IMR-90 (cell line): Measurements from ENCODE around the gene CDKN2B-AS1. TPM values are rescaled to one million over a fixed set of nuclear protein-coding genes. Genes with fewer than 3 reads are reported as not detected.

Experiments
- ATAC-seq: fragments of 200-7000 bp; cut with Tn5 transposase; 2 replicates; pipeline ENCODE4 v1.9.1; 2020; ENCODE audit warnings: low read depth, mild to moderate bottlenecking, moderate library complexity
- BruUV-seq: library from RNA; stranded (reverse); fragments of 400-500 nt; replicated peaks from 2 replicates; lab custom pipeline; 2021; lab: Mats Ljungman, UMichigan
- CTCF ChIA-PET: fragments of 300-600 bp; formaldehyde crosslinking; extraction: SDS; loops from one replicate; lab custom pipeline; 2021; ENCODE audit warnings: antibody characterized with exemption; lab: Yijun Ruan, JAX
- POLR2A ChIA-PET: fragments of 300-600 bp; sonication (Branson Sonifier 250); formaldehyde crosslinking; loops from one replicate; lab custom pipeline; 2022; ENCODE audit warnings: antibody characterized with exemption; ENCODE audit not compliant: unreplicated experiment; lab: Charles Lee
- DNase-seq: peaks from one replicate; pipeline ENCODE4 v3.0.0; 2013
- H2AFZ ChIP-seq: replicated peaks from 2 replicates; pipeline ENCODE3; 2013; ENCODE audit warnings: low read length, mild to moderate bottlenecking; ENCODE audit not compliant: poor library complexity
- H2AK5ac ChIP-seq: 2 replicates; pipeline ENCODE4 v1.6.1; 2013; ENCODE audit warnings: low read depth, low read length, inconsistent platforms
- H2AK9ac ChIP-seq: replicated peaks from 2 replicates; pipeline ENCODE3; 2013; ENCODE audit warnings: mild to moderate bottlenecking, low read depth, low read length, moderate library complexity; ENCODE audit not compliant: poor library complexity
- H2BK120ac ChIP-seq: 2 replicates; pipeline ENCODE4 v1.6.1; 2013; ENCODE audit warnings: low read depth, low read length, inconsistent platforms
- H2BK15ac ChIP-seq: 3 replicates; pipeline ENCODE4 v1.6.1; 2013; ENCODE audit warnings: low read depth, low read length, inconsistent platforms
- H2BK20ac ChIP-seq: 2 replicates; pipeline ENCODE4 v1.6.1; 2013; ENCODE audit warnings: low read depth, mild to moderate bottlenecking, inconsistent platforms, low read length, moderate library complexity
- H2BK5ac ChIP-seq: 2 replicates; pipeline ENCODE4 v1.6.1; 2013; ENCODE audit warnings: mild to moderate bottlenecking, low read depth, low read length, inconsistent platforms; ENCODE audit not compliant: poor library complexity, severe bottlenecking
- H3K14ac ChIP-seq: replicated peaks from 2 replicates; pipeline ENCODE4 v1.6.1; 2013; ENCODE audit warnings: low read depth, low read length, inconsistent platforms
- H3K18ac ChIP-seq: 2 replicates; pipeline ENCODE4 v1.6.1; 2013; ENCODE audit warnings: low read depth, low read length, control low read depth
- H3K23ac ChIP-seq: 2 replicates; pipeline ENCODE4 v1.6.1; 2013; ENCODE audit warnings: low read depth, low read length, inconsistent platforms
- H3K27ac ChIP-seq: 2 replicates; pipeline ENCODE4 v1.5.1; 2013; ENCODE audit warnings: mild to moderate bottlenecking, control low read depth, low read length; ENCODE audit not compliant: insufficient read depth
- H3K27me3 ChIP-seq: 2 replicates; pipeline ENCODE4 v1.6.1; 2013; ENCODE audit warnings: low read length; ENCODE audit not compliant: control insufficient read depth, insufficient read depth
- H3K36me3 ChIP-seq: 2 replicates; pipeline ENCODE4 v1.6.1; 2013; ENCODE audit warnings: low read length, mixed read lengths; ENCODE audit not compliant: control insufficient read depth, insufficient read depth
- H3K4ac ChIP-seq: 2 replicates; pipeline ENCODE4 v1.6.1; 2013; ENCODE audit warnings: low read depth, low read length, inconsistent platforms
- H3K4me1 ChIP-seq: 2 replicates; pipeline ENCODE4 v1.6.1; 2013; ENCODE audit warnings: low read length, mixed read lengths; ENCODE audit not compliant: control insufficient read depth, insufficient read depth
- H3K4me2 ChIP-seq: 2 replicates; pipeline ENCODE4 v1.6.1; 2013; ENCODE audit warnings: low read depth, mild to moderate bottlenecking, control low read depth, low read length, moderate library complexity
- H3K4me3 ChIP-seq: 2 replicates; pipeline ENCODE4 v1.5.1; 2013; ENCODE audit warnings: low read depth, mild to moderate bottlenecking, control low read depth, low read length, moderate library complexity; ENCODE audit not compliant: insufficient read depth
- H3K56ac ChIP-seq: 2 replicates; pipeline ENCODE4 v1.6.1; 2013; ENCODE audit warnings: low read length, inconsistent platforms; ENCODE audit not compliant: insufficient read depth; ENCODE audit errors: extremely low read depth
- H3K79me1 ChIP-seq, 2 experiments: 2 replicates each; pipeline ENCODE4 v1.6.1; 2013; ENCODE audit warnings: low read length in 2 of 2, inconsistent platforms in 1 of 2, low read depth in 1 of 2
- H3K9ac ChIP-seq: 2 replicates; pipeline ENCODE4 v1.6.1; 2013; ENCODE audit warnings: low read depth, low read length, control low read depth
- H3K9me1 ChIP-seq: 2 replicates; pipeline ENCODE4 v1.6.1; 2013; ENCODE audit warnings: low read length, inconsistent platforms; ENCODE audit not compliant: insufficient read depth
- H3K9me3 ChIP-seq: 2 replicates; pipeline ENCODE4 v1.6.1; 2013; ENCODE audit warnings: low read length; ENCODE audit not compliant: control insufficient read depth, insufficient read depth
- H4K20me1 ChIP-seq: 2 replicates; pipeline ENCODE4 v1.6.1; 2013; ENCODE audit warnings: low read length, inconsistent platforms; ENCODE audit not compliant: insufficient read depth
- H4K5ac ChIP-seq: 2 replicates; pipeline ENCODE4 v1.6.1; 2013; ENCODE audit warnings: mild to moderate bottlenecking, low read depth, low read length, control low read depth
- H4K8ac ChIP-seq, 2 experiments: 2 replicates each; pipeline ENCODE4 v1.6.1; 2013; ENCODE audit warnings: low read depth in 2 of 2, low read length in 2 of 2, control low read depth in 1 of 2, inconsistent platforms in 1 of 2
- H4K91ac ChIP-seq: 2 replicates; pipeline ENCODE4 v1.6.1; 2013; ENCODE audit warnings: low read depth, low read length, inconsistent platforms; ENCODE audit not compliant: insufficient read depth
- BHLHE40 ChIP-seq: fragments of 150-350 bp; IDR thresholded peaks from 2 replicates; pipeline ENCODE4 v1.6.1; 2016; ENCODE audit warnings: mild to moderate bottlenecking, low read depth, low read length
- CEBPB ChIP-seq: IDR thresholded peaks from 2 replicates; pipeline ENCODE4 v1.6.1; 2012; ENCODE audit warnings: low read depth, low read length, improper control_type of control experiment
- CHD1 ChIP-seq: IDR thresholded peaks from 2 replicates; pipeline ENCODE4 v1.6.1; 2012; ENCODE audit warnings: low read depth, low read length, improper control_type of control experiment
- CTCF ChIP-seq: conservative IDR thresholded peaks from 2 replicates; pipeline ENCODE4 v1.5.1; 2012; ENCODE audit warnings: mild to moderate bottlenecking, low read depth, low read length, improper control_type of control experiment
- ELK1 ChIP-seq: fragments of 150-350 bp; IDR thresholded peaks from 2 replicates; pipeline ENCODE4 v1.6.1; 2016; ENCODE audit warnings: low read depth, mild to moderate bottlenecking, low read length, moderate library complexity, borderline replicate concordance
- FOS ChIP-seq: fragments of 150-350 bp; IDR thresholded peaks from 2 replicates; pipeline ENCODE4 v1.6.1; 2016; ENCODE audit warnings: low read depth, low read length
- MAFK ChIP-seq: IDR thresholded peaks from 2 replicates; pipeline ENCODE4 v1.6.1; 2012; ENCODE audit warnings: low read depth, low read length, improper control_type of control experiment
- MAZ ChIP-seq: IDR thresholded peaks from 2 replicates; pipeline ENCODE4 v1.6.1; 2012; ENCODE audit warnings: low read depth, mild to moderate bottlenecking, low read length, improper control_type of control experiment, moderate library complexity, borderline replicate concordance
- MXI1 ChIP-seq: IDR thresholded peaks from 2 replicates; pipeline ENCODE4 v1.6.1; 2012; ENCODE audit warnings: low read depth, mild to moderate bottlenecking, low read length, moderate library complexity, borderline replicate concordance
- NFE2L2 ChIP-seq: fragments of 150-350 bp; IDR thresholded peaks from 2 replicates; pipeline ENCODE4 v1.6.1; 2016; ENCODE audit warnings: low read depth, mild to moderate bottlenecking, low read length
- POLR2A ChIP-seq: IDR thresholded peaks from 2 replicates; pipeline ENCODE4 v1.6.1; 2012; ENCODE audit warnings: mild to moderate bottlenecking, low read depth, low read length
- RAD21 ChIP-seq: IDR thresholded peaks from 2 replicates; pipeline ENCODE4 v1.6.1; 2012; ENCODE audit warnings: low read length, improper control_type of control experiment
- RCOR1 ChIP-seq: IDR thresholded peaks from 2 replicates; pipeline ENCODE4 v1.6.1; 2012; ENCODE audit warnings: mild to moderate bottlenecking, low read length, improper control_type of control experiment; ENCODE audit not compliant: insufficient replicate concordance
- RFX5 ChIP-seq: IDR thresholded peaks from 2 replicates; pipeline ENCODE4 v1.8.0; 2012; ENCODE audit warnings: low read depth, mild to moderate bottlenecking, low read length, moderate library complexity
- SMC3 ChIP-seq: fragments of 150-350 bp; IDR thresholded peaks from 2 replicates; pipeline ENCODE4 v1.6.1; 2016; ENCODE audit warnings: low read depth, mild to moderate bottlenecking, antibody characterized with exemption, low read length, moderate library complexity
- USF2 ChIP-seq: fragments of 150-350 bp; IDR thresholded peaks from 2 replicates; pipeline ENCODE4 v1.6.1; 2017; ENCODE audit warnings: mild to moderate bottlenecking, antibody characterized with exemption, low read length, low read depth
- dilution Hi-C: fragments of 300-500 bp; cut with HindIII; formaldehyde crosslinking; loops from one replicate; pipeline ENCODE4 v1.14.3; 2018; ENCODE audit warnings: low sequenced_read_pairs; ENCODE audit not compliant: unreplicated experiment
- in situ Hi-C: fragments of 300-500 bp; cut with MboI; formaldehyde crosslinking; loops from 3 replicates; pipeline ENCODE4 v1.14.3; 2019; ENCODE audit warnings: low sequenced_read_pairs, inconsistent platforms, mixed read lengths
- intact Hi-C: fragments of 100-400 bp; cut with micrococcal nuclease; formaldehyde crosslinking; loops from 2 replicates; pipeline ENCODE4 v1.10.0; 2022
- polyA plus RNA-seq, 3 experiments: library from polyadenylated mRNA; depleted of rRNA; stranded (reverse); fragments of >200 nt; gene quantifications; 2 replicates each; pipeline ENCODE4 v1.2.3, GENCODE V29; 2012; ENCODE audit warnings: low replicate concordance in 1 of 3
- total RNA-seq: library from RNA; depleted of rRNA; stranded (reverse); fragments of >200 nt; gene quantifications from 2 replicates; pipeline ENCODE4 v1.2.3, GENCODE V29; 2012

CDKN2B-AS1 gene
- total and polyA plus RNA-seq, 2 of the 4 experiments (the other 2 are of a cell fraction) = 1.0 to 1.1 TPM

- Histone ChIP-seq H3K23ac (no peak overlapping the region), H3K27me3 (peaks cover 72% of the 10 kb centered on the region), H3K4me3 (no peak overlapping the region), H3K9ac (no peak overlapping the region), H4K8ac (no peak overlapping the region), H3K4me1 (peaks cover 4% of the 10 kb centered on the region), H3K4ac (no peak overlapping the region), H4K20me1 (peaks cover 3% of the 10 kb centered on the region; the same call in 1 of the 2 replicates), H2AK5ac (no peak overlapping the region), H2BK5ac (no peak overlapping the region), H4K91ac (no peak overlapping the region), H3K9me3 (peaks cover 12% of the 10 kb centered on the region; the same call in 1 of the 2 replicates), H2BK20ac (no peak overlapping the region), H3K14ac (no peak overlapping the region), H2BK15ac (no peak overlapping the region), H3K9me1 (no peaks in the 10 kb centered on the region), H2BK120ac (no peak overlapping the region), H3K4me2 (no peak overlapping the region), H3K36me3 (peaks cover 9% of the 10 kb centered on the region; the same call in 1 of the 2 replicates), H3K79me1 (no peaks in the 10 kb centered on the region), H4K5ac (no peak overlapping the region), H3K27ac (no peak overlapping the region), H2AFZ (no peak overlapping the region), H3K56ac (no peak overlapping the region), H3K18ac (no peak overlapping the region), H2AK9ac (no peak overlapping the region)
- TF ChIP-seq USF2 = no peak
- TF ChIP-seq CHD1 = no peak
- no peak for TF ChIP-seq MAZ
- TF ChIP-seq CTCF = no peak
- TF ChIP-seq CEBPB = no peak
- no peak for TF ChIP-seq MXI1
- TF ChIP-seq MAFK = no peak
- TF ChIP-seq ELK1 = no peak
- TF ChIP-seq FOS = no peak
- no peak for TF ChIP-seq RFX5
- no peak for TF ChIP-seq POLR2A
- TF ChIP-seq RAD21 = no peak
- no peak for TF ChIP-seq NFE2L2
- TF ChIP-seq RCOR1 = no peak
- TF ChIP-seq SMC3 = no peak
- no peak for TF ChIP-seq BHLHE40
- dilution Hi-C loops (no loop called here), in situ Hi-C loops (no loop called here), intact Hi-C loops (no loop called here)
- POLR2A ChIA-PET = no interaction called here
- no TSS peak for BruUV-seq
- CTCF ChIA-PET = no interaction called here
- no peak for DNase-seq
- no peak for ATAC-seq
Measured at GRCh38 chr9:21972361-21972760, 22.2 kb upstream of the CDKN2B-AS1 start.
